BLaER1 (cell line): ENCODE data around the gene ZFP92.

Experiments used
- H3K27ac ChIP-seq: shearing (Covaris generic); formaldehyde crosslinking; 2 replicates; pipeline ENCODE4 v1.8.1; 2022
- H3K27me3 ChIP-seq: shearing (Covaris generic); formaldehyde crosslinking; 2 replicates; pipeline ENCODE4 v1.8.1; 2022
- H3K36me3 ChIP-seq: shearing (Covaris generic); formaldehyde crosslinking; 2 replicates; pipeline ENCODE4 v1.8.1; 2022
- H3K4me1 ChIP-seq: shearing (Covaris generic); formaldehyde crosslinking; 2 replicates; pipeline ENCODE4 v1.8.1; 2022
- H3K4me2 ChIP-seq: shearing (Covaris generic); formaldehyde crosslinking; 2 replicates; pipeline ENCODE4 v1.8.1; 2022
- H3K4me3 ChIP-seq: shearing (Covaris generic); formaldehyde crosslinking; 2 replicates; pipeline ENCODE4 v1.8.1; 2022
- H3K9ac ChIP-seq: shearing (Covaris generic); formaldehyde crosslinking; 2 replicates; pipeline ENCODE4 v1.8.1; 2022
- H3K9me3 ChIP-seq: shearing (Covaris generic); formaldehyde crosslinking; 2 replicates; pipeline ENCODE4 v1.8.1; 2022
- H4K20me1 ChIP-seq: shearing (Covaris generic); formaldehyde crosslinking; 2 replicates; pipeline ENCODE4 v1.8.1; 2022
- Cebpa-rat ChIP-seq: shearing (Covaris generic); IDR thresholded peaks from 2 replicates; pipeline ENCODE4 v1.8.1; 2022

The ZFP92 gene

DNA sequence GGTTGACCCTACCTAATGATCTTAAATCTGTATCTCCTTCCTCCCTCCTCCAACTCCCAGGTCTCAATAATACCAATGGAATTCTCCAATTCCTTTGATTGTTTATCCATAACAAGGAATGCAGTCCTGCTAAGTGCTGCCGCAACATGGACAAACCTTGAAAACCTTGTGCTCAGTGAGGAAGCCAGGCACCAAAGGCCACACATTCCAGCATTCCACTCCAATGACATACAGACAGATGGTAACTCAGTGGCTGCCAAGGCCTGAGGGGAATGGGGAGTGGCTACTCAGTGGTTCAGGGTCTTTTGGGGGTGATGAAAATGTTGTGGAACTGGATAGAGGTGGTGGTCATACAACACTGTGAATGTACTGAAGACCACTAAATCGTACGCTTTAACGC is 48.7 kb downstream of the ZFP92 start:
- H3K36me3 ChIP-seq = peaks cover 95% of the 10 kb centered on the region
- H3K9ac ChIP-seq = no peak overlapping the region
- no peaks in the 10 kb centered on the region for H3K9me3 ChIP-seq
- H3K4me2 ChIP-seq = no peak overlapping the region
- no peak overlapping the region for H3K27ac ChIP-seq
- peaks cover 63% of the 10 kb centered on the region for H4K20me1 ChIP-seq
- peaks cover 72% of the 10 kb centered on the region for H3K27me3 ChIP-seq
- TF ChIP-seq Cebpa-rat = no peak
- no peak overlapping the region for H3K4me3 ChIP-seq
- H3K4me1 ChIP-seq = peaks cover 10% of the 10 kb centered on the region

DNA sequence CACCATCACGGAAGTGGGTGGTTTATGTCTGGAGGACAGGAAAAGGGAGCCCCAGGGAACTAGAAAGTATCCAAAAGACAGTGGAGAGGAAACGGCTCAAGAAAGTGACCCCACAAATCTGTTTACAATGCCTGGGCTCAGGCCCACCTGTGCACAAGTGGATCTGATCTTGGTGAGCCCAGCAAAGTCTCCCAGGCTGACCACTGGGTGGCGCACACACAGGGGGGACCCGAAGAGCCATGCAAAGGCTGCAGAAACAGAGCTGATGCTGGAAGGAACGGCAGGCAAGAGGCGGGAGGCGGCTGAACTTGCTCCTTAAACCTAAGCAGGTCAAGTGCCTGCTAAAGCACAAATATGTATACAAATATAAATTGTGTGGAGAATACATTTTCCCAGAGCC is 49.6 kb downstream of the ZFP92 start:
- Histone ChIP-seq H3K4me2 (no peak overlapping the region), H3K36me3 (peaks cover 96% of the 10 kb centered on the region), H4K20me1 (peaks cover 69% of the 10 kb centered on the region), H3K9ac (no peak overlapping the region), H3K27ac (no peak overlapping the region), H3K9me3 (no peaks in the 10 kb centered on the region), H3K4me1 (peaks cover 1% of the 10 kb centered on the region; the same call in 1 of the 2 replicates), H3K4me3 (no peak overlapping the region), H3K27me3 (peaks cover 79% of the 10 kb centered on the region)
- TF ChIP-seq Cebpa-rat = no peak
